Neural progenitor cell (in vitro differentiated cells): Measurements from ENCODE around the gene MRPL40. TPM values are rescaled to one million over a fixed set of nuclear protein-coding genes. Genes with fewer than 3 reads are reported as not detected.
A peak's percentile ranks its signal among the peaks of the same experiment; 100 is the strongest.

ENCODE experiments used
- DNase-seq: peaks from one replicate; pipeline ENCODE4 v3.0.0-alpha.2; 2016; ENCODE audit warnings: low spot score
- H2AFZ ChIP-seq: fragments of 200-600 bp; sonication (generic); replicated peaks from 2 replicates; pipeline ENCODE4 v1.6.1; 2016; ENCODE audit warnings: antibody characterized with exemption
- H3F3A ChIP-seq: fragments of 200-600 bp; sonication (generic); 2 replicates; pipeline ENCODE4 v1.6.1; 2016; ENCODE audit warnings: antibody characterized with exemption, low read depth
- H3K27ac ChIP-seq: fragments of 200-600 bp; sonication (generic); 2 replicates; pipeline ENCODE4 v1.5.1; 2016; ENCODE audit warnings: mild to moderate bottlenecking
- H3K27me3 ChIP-seq: fragments of 200-600 bp; sonication (generic); 2 replicates; pipeline ENCODE4 v1.6.1; 2016; ENCODE audit warnings: mild to moderate bottlenecking, moderate library complexity
- H3K36me3 ChIP-seq: fragments of 200-600 bp; sonication (generic); 2 replicates; pipeline ENCODE4 v1.5.1; 2016
- H3K4me1 ChIP-seq: fragments of 200-600 bp; sonication (generic); 2 replicates; pipeline ENCODE4 v1.6.1; 2016; ENCODE audit warnings: mixed run types
- H3K4me2 ChIP-seq: fragments of 200-600 bp; sonication (generic); 2 replicates; pipeline ENCODE4 v1.6.1; 2016
- H3K4me3 ChIP-seq: fragments of 200-600 bp; sonication (generic); 2 replicates; pipeline ENCODE4 v1.5.1; 2016
- H3K79me2 ChIP-seq: fragments of 200-600 bp; sonication (generic); 2 replicates; pipeline ENCODE4 v1.6.1; 2016; ENCODE audit warnings: low read depth
- H3K9ac ChIP-seq: fragments of 200-600 bp; sonication (generic); 2 replicates; pipeline ENCODE4 v1.6.1; 2016
- H3K9me3 ChIP-seq: fragments of 200-600 bp; sonication (generic); 2 replicates; pipeline ENCODE4 v1.5.1; 2016; ENCODE audit warnings: low read depth
- H4K20me1 ChIP-seq: fragments of 200-600 bp; sonication (generic); 2 replicates; pipeline ENCODE4 v1.6.1; 2016; ENCODE audit warnings: low read depth
- H3K27ac Mint-ChIP-seq: 3 replicates; pipeline ENCODE4 v1.8.0; 2021; ENCODE audit warnings: mixed read lengths
- H3K27me3 Mint-ChIP-seq: 2 replicates; pipeline ENCODE4 v1.8.0; 2022; ENCODE audit warnings: low read depth, mild to moderate bottlenecking, inconsistent platforms, moderate library complexity, mixed read lengths; ENCODE audit not compliant: insufficient read depth
- H3K36me3 Mint-ChIP-seq: 3 replicates; pipeline ENCODE4 v1.8.0; 2021; ENCODE audit warnings: mixed read lengths
- H3K4me1 Mint-ChIP-seq: 3 replicates; pipeline ENCODE4 v1.8.0; 2021; ENCODE audit warnings: mixed read lengths
- H3K4me3 Mint-ChIP-seq: 3 replicates; pipeline ENCODE4 v1.8.0; 2021; ENCODE audit warnings: mild to moderate bottlenecking, moderate library complexity, mixed read lengths
- H3K9me3 Mint-ChIP-seq: 3 replicates; pipeline ENCODE4 v1.8.0; 2020; ENCODE audit warnings: mixed read lengths
- CTCF ChIP-seq: fragments of 200-600 bp; sonication (generic); IDR thresholded peaks from 2 replicates; pipeline ENCODE4 v1.5.1; 2017; ENCODE audit warnings: antibody characterized with exemption, mild to moderate bottlenecking
- EZH2phosphoT487 ChIP-seq: fragments of 200-600 bp; sonication (generic); IDR thresholded peaks from 2 replicates; pipeline ENCODE4 v1.6.1; 2017; ENCODE audit warnings: antibody characterized with exemption
- total RNA-seq: library from RNA; depleted of rRNA; stranded (reverse); fragments of >200 nt; gene quantifications from 2 replicates; pipeline ENCODE4 v1.2.3, GENCODE V29; 2015; ENCODE audit warnings: low replicate concordance

The MRPL40 gene
- total RNA-seq, 1 donor from 2014 or later, result 17.0 TPM

- no peak overlapping the region for H3K27ac Mint-ChIP-seq
- Histone ChIP-seq H3K27me3 (no peaks in the 10 kb centered on the region), H3K4me2 (peak overlapping the region; percentile 78), H2AFZ (no peak overlapping the region), H3K4me3 (peak overlapping the region; percentile 77), H3K27ac (no peak overlapping the region), H3K9me3 (no peaks in the 10 kb centered on the region), H3K36me3 (no peaks in the 10 kb centered on the region), H4K20me1 (peaks cover 44% of the 10 kb centered on the region), H3F3A (no peaks in the 10 kb centered on the region), H3K9ac (peak overlapping the region; percentile 94), H3K79me2 (peaks cover 58% of the 10 kb centered on the region), H3K4me1 (peaks cover 17% of the 10 kb centered on the region)
- peak overlapping the region; percentile 99 for H3K4me3 Mint-ChIP-seq
- DNase-seq, result no peak
- peaks cover 8% of the 10 kb centered on the region for H3K36me3 Mint-ChIP-seq
- H3K4me1 Mint-ChIP-seq, result peaks cover 25% of the 10 kb centered on the region
- TF ChIP-seq EZH2phosphoT487 (no peak), CTCF (peak; percentile 5)
- no peaks in the 10 kb centered on the region for H3K9me3 Mint-ChIP-seq
- H3K27me3 Mint-ChIP-seq, result peaks cover 4% of the 10 kb centered on the region
Observed at GRCh38 chr22:19477321-19478044, 45.1 kb downstream of the MRPL40 start.

GRCh38 chr22:19478045-19478900, 45.9 kb downstream of the MRPL40 start:
- Histone ChIP-seq H3K4me3 (peak overlapping the region; percentile 77), H3K36me3 (no peaks in the 10 kb centered on the region), H2AFZ (peak overlapping the region; percentile 100), H3K9ac (peak overlapping the region; percentile 94), H3K9me3 (no peaks in the 10 kb centered on the region), H3F3A (no peaks in the 10 kb centered on the region), H3K4me2 (peak overlapping the region; percentile 78), H3K79me2 (peaks cover 58% of the 10 kb centered on the region), H4K20me1 (peaks cover 44% of the 10 kb centered on the region), H3K4me1 (peaks cover 17% of the 10 kb centered on the region), H3K27ac (no peak overlapping the region), H3K27me3 (no peaks in the 10 kb centered on the region)
- H3K4me1 Mint-ChIP-seq, result peaks cover 25% of the 10 kb centered on the region
- H3K27me3 Mint-ChIP-seq, result peaks cover 4% of the 10 kb centered on the region
- no peak for DNase-seq
- peaks cover 8% of the 10 kb centered on the region for H3K36me3 Mint-ChIP-seq
- no peaks in the 10 kb centered on the region for H3K9me3 Mint-ChIP-seq
- no peak for TF ChIP-seq CTCF
- TF ChIP-seq EZH2phosphoT487, result peak; percentile 12
- no peak overlapping the region for H3K27ac Mint-ChIP-seq
- H3K4me3 Mint-ChIP-seq, result peak overlapping the region; percentile 99

GRCh38 chr22:19478901-19479354, 46.6 kb downstream of the MRPL40 start, which contains the start of gene UFD1:
Gene UFD1 (minus strand): TSS chr22:19479193. CDS start chr22:19479085, 108 bp downstream.
- H3K9me3 ChIP-seq, result no peaks in the 10 kb centered on the region
- peak within 1 kb of the TSS; percentile 91 for H3K4me2 ChIP-seq
- TF ChIP-seq CTCF, result no peak
- peaks cover 9% of the 10 kb centered on the region for H3K36me3 Mint-ChIP-seq
- H4K20me1 ChIP-seq, result peaks cover 39% of the 10 kb centered on the region
- peak within 1 kb of the TSS; percentile 77 for H3K4me3 ChIP-seq
- peaks cover 25% of the 10 kb centered on the region for H3K4me1 Mint-ChIP-seq
- peak within 1 kb of the TSS; percentile 100 for H2AFZ ChIP-seq
- peaks cover 17% of the 10 kb centered on the region for H3K4me1 ChIP-seq
- peak within 1 kb of the TSS; percentile 99 for H3K4me3 Mint-ChIP-seq
- H3K36me3 ChIP-seq, result no peaks in the 10 kb centered on the region
- H3K9ac ChIP-seq, result peak within 1 kb of the TSS; percentile 94
- peak; percentile 95 for DNase-seq
- H3K27me3 ChIP-seq, result no peaks in the 10 kb centered on the region
- H3K27ac Mint-ChIP-seq, result peak within 1 kb of the TSS; percentile 100
- H3K79me2 ChIP-seq, result peaks cover 58% of the 10 kb centered on the region
- H3K27ac ChIP-seq, result peak within 1 kb of the TSS; percentile 98
- H3K27me3 Mint-ChIP-seq, result peaks cover 4% of the 10 kb centered on the region
- H3F3A ChIP-seq, result no peaks in the 10 kb centered on the region
- no peaks in the 10 kb centered on the region for H3K9me3 Mint-ChIP-seq
